ENCODE results near the gene RPS6KC1. TPM values are rescaled to one million over a fixed set of nuclear protein-coding genes. Genes with fewer than 3 reads are reported as not detected.

The RPS6KC1 gene
- total and polyA plus RNA-seq, 2 of the 4 experiments (the other 2 are of a cell fraction): 7.9 to 23.7 TPM

- no peaks in the 10 kb centered on the region for H3K9me3 ChIP-seq (ENCODE audit: control insufficient read depth, insufficient read depth, low read length)
- DNase-seq (no peak), ATAC-seq (ENCODE audit: low read depth) (no peak)
- peaks cover 4% of the 10 kb centered on the region for H3K4me1 ChIP-seq (ENCODE audit: control insufficient read depth, insufficient read depth, low read length)
- H3K14ac ChIP-seq (replicated peaks; ENCODE audit: low read depth, low read length): no peak overlapping the region
- no peak overlapping the region for H3K18ac ChIP-seq (ENCODE audit: low read depth, low read length)
- no peak overlapping the region for H2BK20ac ChIP-seq (ENCODE audit: low read depth, low read length)
- dilution Hi-C loops (cut with HindIII; ENCODE audit: low sequenced_read_pairs, unreplicated experiment) (no loop called here), in situ Hi-C loops (cut with MboI; ENCODE audit: low sequenced_read_pairs) (loop anchor here (10.0 kb wide), 1 partner anchor 999 kb away; no protein-coding TSS in a partner anchor), intact Hi-C loops (cut with micrococcal nuclease) (loop anchor here (5.0 to 10.0 kb wide), 2 partner anchors 97 to 119 kb away; no protein-coding TSS in a partner anchor)
- H3K27ac ChIP-seq (ENCODE audit: insufficient read depth, low read length): no peak overlapping the region
- H3K56ac ChIP-seq (ENCODE audit: extremely low read depth, insufficient read depth, low read length): no peak overlapping the region
- CTCF ChIA-PET: no interaction called here
- H2AK5ac ChIP-seq (ENCODE audit: low read depth, low read length): no peak overlapping the region
- H2AK9ac ChIP-seq (replicated peaks; ENCODE audit: low read depth, low read length, poor library complexity): no peak overlapping the region
- H3K4me3 ChIP-seq (ENCODE audit: insufficient read depth, low read depth, low read length): no peak overlapping the region
- H2BK15ac ChIP-seq (ENCODE audit: low read depth, low read length): no peak overlapping the region
- H3K9ac ChIP-seq (ENCODE audit: low read depth, low read length): no peak overlapping the region
- no peak overlapping the region for H3K23ac ChIP-seq (ENCODE audit: low read depth, low read length)
- no peak overlapping the region for H3K4me2 ChIP-seq (ENCODE audit: low read depth, low read length)
- POLR2A ChIA-PET (ENCODE audit: unreplicated experiment): no interaction called here
- H4K5ac ChIP-seq (ENCODE audit: low read depth, low read length): no peak overlapping the region
- no peak overlapping the region for H4K8ac ChIP-seq (ENCODE audit: low read depth in 2 of 2, low read length in 2 of 2)
- H3K9me1 ChIP-seq (ENCODE audit: insufficient read depth, low read length): no peaks in the 10 kb centered on the region
- H3K79me1 ChIP-seq (ENCODE audit: low read depth in 1 of 2, low read length in 2 of 2): peaks cover 20 to 21% of the 10 kb centered on the region in 2 experiments
- no peak overlapping the region for H4K91ac ChIP-seq (ENCODE audit: insufficient read depth, low read depth, low read length)
- H3K36me3 ChIP-seq (ENCODE audit: control insufficient read depth, insufficient read depth, low read length): no peaks in the 10 kb centered on the region
- no peak overlapping the region for H2BK5ac ChIP-seq (ENCODE audit: low read depth, low read length, poor library complexity, severe bottlenecking)
- H2AFZ ChIP-seq (replicated peaks; ENCODE audit: low read length, poor library complexity): no peak overlapping the region
- H3K27me3 ChIP-seq (ENCODE audit: control insufficient read depth, insufficient read depth, low read length): no peaks in the 10 kb centered on the region
- no CpG with 5 or more reads among the region's 2 CpGs for WGBS, 2 experiments (ENCODE audit: extremely low coverage in 2 of 2, insufficient read length in 1 of 2)
- TF ChIP-seq RAD21 (IDR thresholded peaks at IDR 0.05; ENCODE audit: low read length) (no peak), CEBPB (IDR thresholded peaks at IDR 0.05; ENCODE audit: low read depth, low read length) (no peak), ELK1 (IDR thresholded peaks at IDR 0.05; ENCODE audit: borderline replicate concordance, low read depth, low read length) (no peak), NFE2L2 (IDR thresholded peaks at IDR 0.05; ENCODE audit: low read depth, low read length) (no peak), FOS (IDR thresholded peaks at IDR 0.05; ENCODE audit: low read depth, low read length) (no peak), POLR2A (IDR thresholded peaks at IDR 0.05; ENCODE audit: low read depth, low read length) (no peak), MXI1 (IDR thresholded peaks at IDR 0.05; ENCODE audit: borderline replicate concordance, low read depth, low read length) (no peak), MAZ (IDR thresholded peaks at IDR 0.05; ENCODE audit: borderline replicate concordance, low read depth, low read length) (no peak), USF2 (IDR thresholded peaks at IDR 0.05; ENCODE audit: low read depth, low read length) (no peak), BHLHE40 (IDR thresholded peaks at IDR 0.05; ENCODE audit: low read depth, low read length) (no peak), RCOR1 (IDR thresholded peaks at IDR 0.05; ENCODE audit: insufficient replicate concordance, low read length) (no peak)
- H3K4ac ChIP-seq (ENCODE audit: low read depth, low read length): no peak overlapping the region
- H2BK120ac ChIP-seq (ENCODE audit: low read depth, low read length): no peak overlapping the region
- BruUV-seq (replicated peaks): no TSS peak
- no peaks in the 10 kb centered on the region; the same call in 1 of the 2 replicates for H4K20me1 ChIP-seq (ENCODE audit: insufficient read depth, low read length)
Measured at GRCh38 chr1:213125643-213126042, 74.6 kb downstream of the RPS6KC1 start.
